Measurements from ENCODE around the gene STAM. TPM values are rescaled to one million over a fixed set of nuclear protein-coding genes. Genes with fewer than 3 reads are reported as not detected.
"Not testable (repeated sequence)": the region's sequence is repeated elsewhere in the genome, so short reads cannot be mapped to it uniquely, and the experiment has no call there.

Gene STAM
- polyA plus RNA-seq, 1 of the 3 experiments (the other 2 are of a cell fraction): 19.1 TPM

GRCh38 chr10:17716161-17716560 lies 72.2 kb downstream of the STAM start:
- Histone ChIP-seq H3K36me3 (replicated peaks in 1 of 2; ENCODE audit: control insufficient read depth in 1 of 2, insufficient read depth in 2 of 2, low read length in 1 of 2) (peaks cover 40 to 45% of the 10 kb centered on the region in 2 experiments), H3K9ac (no peak overlapping the region), H3K4me2 (no peak overlapping the region), H3K4me1 (ENCODE audit: control insufficient read depth in 1 of 2, insufficient read depth in 2 of 2, low read depth in 1 of 2, low read length in 1 of 2) (peaks cover 0 to 2% of the 10 kb centered on the region in 2 experiments; a peak in 1 of 4 replicates), H3K9me2 (no peaks in the 10 kb centered on the region), H3F3A (replicated peaks; ENCODE audit: insufficient read depth) (no peaks in the 10 kb centered on the region), H3K79me2 (ENCODE audit: insufficient read depth) (no peaks in the 10 kb centered on the region; the same call in 1 of the 2 replicates), H3K27me3 (ENCODE audit: insufficient read depth) (no peaks in the 10 kb centered on the region), H3K9me3 (no peaks in the 10 kb centered on the region), H4K20me1 (ENCODE audit: insufficient read depth) (no peaks in the 10 kb centered on the region), H3K27ac (ENCODE audit: low read depth in 2 of 2, low read length in 1 of 2) (no peak overlapping the region), H2AFZ (ENCODE audit: low read depth) (no peak overlapping the region), H3K4me3 (ENCODE audit: low read depth in 2 of 2, low read length in 1 of 2) (no peak overlapping the region)
- no peak for TF ChIP-seq GATA2 (CRISPR knock-in tag; IDR thresholded peaks at IDR 0.05)
- no peak for TF ChIP-seq MAX (IDR thresholded peaks at IDR 0.05; ENCODE audit: low read depth)
- TF ChIP-seq FOXM1 (IDR thresholded peaks at IDR 0.05; ENCODE audit: low read depth): no peak
- TF ChIP-seq GABPA (IDR thresholded peaks at IDR 0.05; ENCODE audit: low read depth): no peak
- no peak for TF ChIP-seq CTCF (IDR thresholded peaks at IDR 0.05)
- TF ChIP-seq USF2 (IDR thresholded peaks at IDR 0.05; ENCODE audit: borderline replicate concordance, low read depth, low read length): no peak
- no peak for TF ChIP-seq ZBTB33 (IDR thresholded peaks at IDR 0.05; ENCODE audit: borderline replicate concordance, low read depth)
- no peak for TF ChIP-seq TEAD4 (IDR thresholded peaks at IDR 0.05; ENCODE audit: borderline replicate concordance, insufficient read depth)
- TF ChIP-seq POLR2AphosphoS5 (IDR thresholded peaks at IDR 0.05; ENCODE audit: low read depth, low read length): no peak
- no peak for TF ChIP-seq TCF12 (IDR thresholded peaks at IDR 0.05)
- no peak for TF ChIP-seq RCOR1 (IDR thresholded peaks at IDR 0.05; ENCODE audit: low read length)
- CTCF ChIA-PET: no interaction called here
- DNase-seq: no peak
- 96% methylated on average over 4 of the region's 4 CpGs for WGBS (ENCODE audit: low lambda C conversion rate)
- POLR2A ChIA-PET: no interaction called here

GRCh38 chr10:17722317-17723014 lies 78.5 kb downstream of the STAM start:
- H3K27ac ChIP-seq (ENCODE audit: low read depth in 2 of 2, low read length in 1 of 2); POLR2A ChIA-PET; H4K20me1 ChIP-seq (ENCODE audit: insufficient read depth); H3K36me3 ChIP-seq (replicated peaks in 1 of 2; ENCODE audit: control insufficient read depth in 1 of 2, insufficient read depth in 2 of 2, low read length in 1 of 2); H3K9me2 ChIP-seq; H3K9me3 ChIP-seq; H3K79me2 ChIP-seq (ENCODE audit: insufficient read depth); H3K9ac ChIP-seq; DNase-seq; H3F3A ChIP-seq (replicated peaks; ENCODE audit: insufficient read depth); H3K4me1 ChIP-seq (ENCODE audit: control insufficient read depth in 1 of 2, insufficient read depth in 2 of 2, low read depth in 1 of 2, low read length in 1 of 2); H3K4me3 ChIP-seq (ENCODE audit: low read depth in 2 of 2, low read length in 1 of 2); CTCF ChIA-PET; H3K4me2 ChIP-seq; H2AFZ ChIP-seq (ENCODE audit: low read depth); H3K27me3 ChIP-seq (ENCODE audit: insufficient read depth): not testable (repeated sequence)
- WGBS (ENCODE audit: low lambda C conversion rate): 94% methylated on average over 20 of the region's 25 CpGs

All from SK-N-SH (cell line).